IgD-negative memory B cell (primary cell): Measurements from ENCODE around the gene PCSK5. TPM values are rescaled to one million over a fixed set of nuclear protein-coding genes. Genes with fewer than 3 reads are reported as not detected.

Source experiments
- H3K27ac Mint-ChIP-seq, 3 donors: one replicate each; pipeline ENCODE4 v1.8.0; 2020 to 2022; ENCODE audit warnings: mild to moderate bottlenecking in 3 of 3, mixed read lengths in 3 of 3, moderate library complexity in 1 of 3
- H3K27me3 Mint-ChIP-seq: one replicate; pipeline ENCODE4 v1.8.0; 2021; ENCODE audit warnings: mixed read lengths
- H3K36me3 Mint-ChIP-seq: one replicate; pipeline ENCODE4 v1.8.0; 2020; ENCODE audit warnings: mild to moderate bottlenecking, mixed read lengths
- H3K4me1 Mint-ChIP-seq, 3 donors: one replicate each; pipeline ENCODE4 v1.8.0; 2020 to 2022; ENCODE audit warnings: mixed read lengths in 3 of 3, mild to moderate bottlenecking in 1 of 3
- H3K4me3 Mint-ChIP-seq, 4 donors: one replicate each; pipeline ENCODE4 v1.8.0; 2020 to 2022; ENCODE audit warnings: mild to moderate bottlenecking in 4 of 4, mixed read lengths in 4 of 4, moderate library complexity in 3 of 4
- H3K9me3 Mint-ChIP-seq, 3 donors: one replicate each; pipeline ENCODE4 v1.8.0; 2020 to 2021; ENCODE audit warnings: mixed read lengths in 3 of 3, mild to moderate bottlenecking in 1 of 3
- polyA plus RNA-seq: library from polyadenylated mRNA; unstranded; fragments of 300-500 nt; fragmentation: Illumina TruSeq; gene quantifications from one replicate; pipeline ENCODE4 v1.2.3, GENCODE V29; 2021

PCSK5 gene
- polyA plus RNA-seq, 1 donor from 2014 or later = 0.18 TPM

- Mint-ChIP-seq H3K9me3 (no peaks in the 10 kb centered on the region), H3K27ac (no peak overlapping the region), H3K4me3 (no peak overlapping the region), H3K27me3 (no peaks in the 10 kb centered on the region), H3K36me3 (peaks cover 2% of the 10 kb centered on the region), H3K4me1 (no peaks in the 10 kb centered on the region)
Observed at GRCh38 chr9:76018235-76018634, 127.8 kb downstream of the PCSK5 start.

GRCh38 chr9:76018761-76019160 lies 128.3 kb downstream of the PCSK5 start:
- peaks cover 2% of the 10 kb centered on the region for H3K36me3 Mint-ChIP-seq
- no peaks in the 10 kb centered on the region for H3K9me3 Mint-ChIP-seq
- no peaks in the 10 kb centered on the region for H3K27me3 Mint-ChIP-seq
- H3K27ac Mint-ChIP-seq = no peak overlapping the region
- no peak overlapping the region for H3K4me3 Mint-ChIP-seq
- H3K4me1 Mint-ChIP-seq = no peaks in the 10 kb centered on the region

DNA sequence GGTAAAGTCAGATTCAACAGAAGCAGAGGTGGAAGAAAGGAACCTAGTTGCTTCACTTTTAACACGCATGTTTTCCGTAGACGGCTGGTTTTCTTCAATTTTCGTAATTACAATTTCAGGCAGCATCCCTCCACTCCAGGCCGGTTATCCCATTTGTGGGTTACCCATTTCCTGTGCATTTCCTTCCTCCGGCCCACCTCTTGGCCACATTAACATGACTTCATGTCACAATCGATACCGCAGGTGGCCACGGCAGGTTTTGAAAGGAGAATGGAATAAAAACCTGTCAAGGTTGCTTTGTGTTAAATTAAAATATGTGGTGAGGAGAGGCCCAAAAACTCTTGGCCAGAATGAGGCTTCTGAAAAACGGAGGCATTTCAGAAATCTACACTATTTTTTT lies 130.2 kb downstream of the PCSK5 start:
- no peak overlapping the region for H3K4me3 Mint-ChIP-seq
- no peak overlapping the region for H3K27ac Mint-ChIP-seq
- H3K9me3 Mint-ChIP-seq = no peaks in the 10 kb centered on the region
- no peaks in the 10 kb centered on the region for H3K4me1 Mint-ChIP-seq
- no peaks in the 10 kb centered on the region for H3K27me3 Mint-ChIP-seq
- H3K36me3 Mint-ChIP-seq = peaks cover 2% of the 10 kb centered on the region

DNA sequence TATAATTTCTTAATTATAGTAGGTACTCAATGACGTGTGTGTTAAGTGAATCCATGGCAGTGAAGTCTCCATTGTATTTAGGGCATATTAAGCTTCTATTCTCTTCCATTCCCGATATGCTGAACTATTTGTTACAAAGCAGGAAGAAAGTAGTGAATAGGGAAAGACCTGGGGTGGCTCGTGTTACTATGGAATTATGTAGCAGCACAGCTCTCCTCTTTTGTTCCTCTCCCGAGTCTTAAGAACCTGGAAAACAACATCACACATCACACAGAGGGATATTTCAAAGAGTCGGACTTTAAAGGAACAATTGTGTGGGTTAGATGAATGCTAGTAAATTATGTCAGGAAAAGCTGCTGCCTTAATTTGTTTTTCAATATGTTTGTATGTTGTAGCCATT lies 131.8 kb downstream of the PCSK5 start:
- Mint-ChIP-seq H3K36me3 (no peaks in the 10 kb centered on the region), H3K27me3 (no peaks in the 10 kb centered on the region), H3K4me3 (no peak overlapping the region), H3K4me1 (no peaks in the 10 kb centered on the region), H3K27ac (no peak overlapping the region), H3K9me3 (no peaks in the 10 kb centered on the region)

- Mint-ChIP-seq H3K27me3 (no peaks in the 10 kb centered on the region), H3K36me3 (no peaks in the 10 kb centered on the region), H3K4me3 (no peak overlapping the region), H3K4me1 (no peaks in the 10 kb centered on the region), H3K9me3 (no peaks in the 10 kb centered on the region), H3K27ac (no peak overlapping the region)
Observed at GRCh38 chr9:76023715-76024195, 133.3 kb downstream of the PCSK5 start.

- Mint-ChIP-seq H3K36me3 (no peaks in the 10 kb centered on the region), H3K4me3 (no peak overlapping the region), H3K4me1 (no peaks in the 10 kb centered on the region), H3K9me3 (no peaks in the 10 kb centered on the region), H3K27ac (no peak overlapping the region), H3K27me3 (no peaks in the 10 kb centered on the region)
Observed at GRCh38 chr9:76025286-76025685, 134.8 kb downstream of the PCSK5 start.

DNA sequence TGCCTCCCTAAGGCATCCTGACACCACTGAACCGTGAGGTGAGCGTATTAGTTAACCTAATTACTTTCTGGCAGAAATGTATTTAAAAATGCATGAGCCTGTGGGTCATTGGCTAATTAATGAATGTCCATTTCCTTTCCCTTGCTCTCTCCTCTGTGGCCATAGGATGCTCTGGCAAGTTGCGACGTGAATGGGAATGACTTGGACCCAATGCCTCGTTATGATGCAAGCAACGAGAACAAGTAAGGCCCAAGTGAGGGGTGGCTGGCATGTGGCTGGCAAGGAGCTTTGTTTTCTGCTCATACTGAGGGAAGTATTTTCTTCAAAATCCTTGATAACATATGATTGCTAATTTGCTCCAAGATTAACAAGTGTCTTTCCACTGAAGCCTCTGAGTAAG lies 136.3 kb downstream of the PCSK5 start:
- Mint-ChIP-seq H3K27me3 (no peaks in the 10 kb centered on the region), H3K4me3 (no peak overlapping the region), H3K36me3 (no peaks in the 10 kb centered on the region), H3K27ac (no peak overlapping the region), H3K9me3 (peaks cover 0 to 2% (median 0%) of the 10 kb centered on the region in 3 donors), H3K4me1 (no peaks in the 10 kb centered on the region)

DNA sequence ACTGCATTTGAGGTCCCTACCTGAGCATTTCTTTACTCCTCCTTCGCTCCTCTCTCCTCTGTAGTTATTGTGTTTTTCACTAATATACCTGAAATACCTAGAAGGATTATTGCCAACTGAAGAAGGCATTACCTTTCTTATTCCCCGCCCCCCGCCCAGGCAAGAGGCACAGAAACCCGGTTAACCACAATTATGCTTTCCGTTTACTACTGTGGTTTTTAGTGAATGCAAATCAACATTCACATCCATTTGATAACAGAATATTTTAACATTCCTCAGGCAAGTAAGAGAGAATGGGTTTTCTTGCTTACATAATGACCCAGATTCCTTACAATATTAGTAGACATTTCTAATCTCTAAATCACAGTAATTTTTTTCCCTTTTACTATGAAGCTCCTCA lies 136.9 kb downstream of the PCSK5 start:
- no peaks in the 10 kb centered on the region for H3K36me3 Mint-ChIP-seq
- H3K4me1 Mint-ChIP-seq = no peaks in the 10 kb centered on the region
- no peak overlapping the region for H3K27ac Mint-ChIP-seq
- H3K9me3 Mint-ChIP-seq = peaks cover 0 to 5% (median 2%) of the 10 kb centered on the region in 3 donors
- H3K4me3 Mint-ChIP-seq = no peak overlapping the region
- no peaks in the 10 kb centered on the region for H3K27me3 Mint-ChIP-seq

DNA sequence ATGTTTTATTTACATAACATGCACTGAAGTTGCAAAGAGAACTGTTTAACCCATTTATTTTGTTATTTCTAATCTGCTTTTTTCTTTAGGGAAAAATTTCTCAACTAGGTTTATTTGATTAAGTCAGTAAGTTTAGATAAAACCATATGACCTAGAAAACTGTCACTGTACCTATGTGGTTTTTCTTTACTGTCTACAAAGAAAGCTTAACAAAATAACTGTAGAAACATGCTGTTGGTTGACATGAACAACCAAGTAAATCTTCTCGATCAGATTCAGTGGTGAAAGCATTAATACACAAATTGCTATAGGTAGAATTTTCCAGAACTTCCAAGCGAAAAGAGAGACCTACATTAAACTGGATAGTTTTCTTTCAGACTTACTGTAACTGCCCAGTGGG lies 137.4 kb downstream of the PCSK5 start:
- Mint-ChIP-seq H3K27me3 (no peaks in the 10 kb centered on the region), H3K36me3 (no peaks in the 10 kb centered on the region), H3K4me3 (no peak overlapping the region), H3K4me1 (no peaks in the 10 kb centered on the region), H3K9me3 (peaks cover 0 to 5% (median 2%) of the 10 kb centered on the region in 3 donors), H3K27ac (no peak overlapping the region)

DNA sequence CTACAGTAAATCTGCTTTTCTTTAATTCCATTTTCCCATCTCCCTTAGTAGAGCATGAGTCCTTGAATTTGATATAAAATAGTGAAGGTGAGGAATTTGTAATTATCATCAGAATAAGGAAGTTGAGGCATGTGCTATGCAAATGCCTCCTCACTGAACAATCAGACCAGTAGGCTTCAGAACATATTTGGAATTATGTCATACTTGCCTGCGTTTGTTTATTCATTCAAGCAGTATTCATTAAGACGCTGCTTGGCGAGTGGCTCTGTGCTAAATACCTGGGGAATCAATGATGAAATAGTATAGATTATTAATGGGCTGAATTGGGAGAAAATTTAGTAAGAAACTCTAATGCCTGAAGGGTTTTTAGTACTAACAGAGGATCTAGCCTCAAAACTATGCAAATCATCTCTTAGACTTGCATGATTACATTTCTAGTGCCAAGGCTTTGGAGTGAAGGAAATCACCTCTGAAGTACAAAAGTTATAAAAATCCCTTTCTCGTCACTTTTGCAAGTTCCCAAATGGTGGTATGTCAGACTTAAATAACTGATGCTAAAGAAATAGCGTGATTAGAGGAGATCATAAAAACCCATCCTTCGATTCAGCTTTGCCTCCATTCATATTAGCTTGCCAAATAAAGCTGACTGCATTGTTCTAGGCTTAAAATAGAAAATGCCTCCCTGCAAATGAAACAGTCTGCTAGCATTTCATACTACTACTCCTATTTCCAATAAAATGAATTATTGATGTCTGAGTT lies 141.7 kb downstream of the PCSK5 start:
- no peaks in the 10 kb centered on the region for H3K4me1 Mint-ChIP-seq
- H3K9me3 Mint-ChIP-seq = peaks cover 4 to 8% (median 5%) of the 10 kb centered on the region in 3 donors
- no peaks in the 10 kb centered on the region for H3K27me3 Mint-ChIP-seq
- no peaks in the 10 kb centered on the region for H3K36me3 Mint-ChIP-seq
- H3K27ac Mint-ChIP-seq = peak overlapping the region in 1 of 3 donors; percentile 34
- H3K4me3 Mint-ChIP-seq = no peak overlapping the region

GRCh38 chr9:76032797-76033373 lies 142.4 kb downstream of the PCSK5 start:
- H3K4me3 Mint-ChIP-seq = no peak overlapping the region

GRCh38 chr9:76034049-76034448 lies 143.6 kb downstream of the PCSK5 start:
- no peak overlapping the region for H3K4me3 Mint-ChIP-seq
- H3K4me1 Mint-ChIP-seq = peaks cover 0 to 2% (median 0%) of the 10 kb centered on the region in 3 donors
- no peaks in the 10 kb centered on the region for H3K36me3 Mint-ChIP-seq
- peaks cover 5% of the 10 kb centered on the region for H3K27me3 Mint-ChIP-seq
- H3K9me3 Mint-ChIP-seq = peaks cover 4 to 12% (median 5%) of the 10 kb centered on the region in 3 donors
- no peak overlapping the region for H3K27ac Mint-ChIP-seq

More at GRCh38 chr9:76032797-76033373, 142.4 kb downstream of the PCSK5 start:
- Mint-ChIP-seq H3K4me1 (no peaks in the 10 kb centered on the region), H3K9me3 (peaks cover 4 to 8% (median 5%) of the 10 kb centered on the region in 3 donors), H3K27ac (no peak overlapping the region), H3K27me3 (peaks cover 4% of the 10 kb centered on the region), H3K36me3 (no peaks in the 10 kb centered on the region)

DNA sequence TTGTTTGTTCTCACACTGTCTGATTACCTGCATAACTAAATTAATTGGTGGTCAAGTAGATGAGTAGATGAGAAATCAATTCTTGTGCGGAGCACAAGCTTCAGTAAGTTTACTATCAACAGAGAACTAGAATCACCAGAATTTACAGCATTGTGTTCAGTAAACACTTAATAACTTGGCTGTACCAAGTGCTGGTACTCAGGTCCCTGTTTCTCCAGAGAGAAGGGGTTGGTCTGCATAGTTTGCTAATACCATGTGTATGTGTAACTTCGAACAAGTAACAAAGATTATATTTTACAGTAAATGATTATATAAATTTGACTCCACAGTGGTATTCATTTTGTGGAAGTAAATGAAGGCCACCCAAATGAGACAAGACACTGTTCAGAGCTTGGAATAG lies 146.3 kb downstream of the PCSK5 start:
- Mint-ChIP-seq H3K4me1 (peaks cover 0 to 2% (median 0%) of the 10 kb centered on the region in 3 donors), H3K27ac (no peak overlapping the region), H3K36me3 (no peaks in the 10 kb centered on the region), H3K27me3 (peaks cover 5% of the 10 kb centered on the region), H3K9me3 (peaks cover 3 to 12% (median 4%) of the 10 kb centered on the region in 3 donors), H3K4me3 (no peak overlapping the region)

DNA sequence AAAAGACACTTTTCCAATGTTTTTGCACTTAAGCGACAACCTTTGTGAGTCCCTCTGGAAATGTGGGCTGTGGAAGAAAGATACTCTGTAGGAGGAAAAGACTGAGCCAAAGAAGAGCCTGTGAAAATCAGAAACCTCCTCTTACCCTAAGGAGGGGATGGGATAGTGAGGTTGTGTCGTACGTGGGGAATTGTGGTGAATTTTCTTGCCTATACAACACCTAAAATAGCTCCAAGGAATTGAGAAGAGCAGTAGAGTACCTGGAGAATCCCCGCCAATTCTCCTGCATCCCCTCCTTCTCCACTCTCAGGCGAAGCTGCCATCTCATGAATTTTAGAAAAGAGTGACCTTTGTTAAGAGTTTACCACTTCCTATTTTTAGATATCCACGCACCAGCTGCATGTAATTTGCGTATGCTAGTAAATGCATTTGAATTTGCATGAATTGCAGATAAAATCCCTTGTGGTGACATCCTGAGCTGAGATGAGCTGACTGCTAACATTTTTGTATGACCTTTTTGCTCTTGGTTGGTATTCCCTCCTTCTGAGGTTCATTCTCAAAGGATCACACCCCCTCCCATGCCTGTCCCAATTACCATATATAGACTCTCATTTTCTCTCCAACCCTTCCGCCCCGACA lies 147.2 kb downstream of the PCSK5 start:
- Mint-ChIP-seq H3K9me3 (peaks cover 3 to 8% (median 4%) of the 10 kb centered on the region in 3 donors), H3K4me3 (peak overlapping the region in 1 of 4 donors; percentile 42), H3K4me1 (peaks cover 0 to 2% (median 0%) of the 10 kb centered on the region in 3 donors), H3K27ac (no peak overlapping the region), H3K27me3 (peaks cover 5% of the 10 kb centered on the region), H3K36me3 (no peaks in the 10 kb centered on the region)

DNA sequence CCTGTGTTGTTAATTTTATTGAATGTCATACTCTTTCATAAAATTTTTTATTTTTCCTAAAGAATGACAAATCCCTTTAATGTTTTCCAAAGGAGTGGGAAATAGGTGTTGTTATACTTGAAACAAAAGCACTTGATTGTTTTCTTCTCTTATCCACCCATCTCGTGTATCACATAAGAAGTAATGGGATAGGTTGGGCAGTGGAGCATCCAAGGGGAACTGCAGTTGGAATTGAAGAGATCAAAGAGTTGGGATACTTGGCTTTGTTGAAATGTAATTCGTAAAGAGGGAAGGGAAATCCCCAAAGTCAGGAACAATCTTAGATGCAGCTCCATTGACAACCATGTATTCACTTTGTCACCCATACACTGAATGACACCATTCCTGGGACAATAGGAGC lies 148.0 kb downstream of the PCSK5 start:
- no peak overlapping the region for H3K27ac Mint-ChIP-seq
- peaks cover 3 to 8% (median 4%) of the 10 kb centered on the region in 3 donors for H3K9me3 Mint-ChIP-seq
- H3K4me3 Mint-ChIP-seq = no peak overlapping the region
- peaks cover 0 to 2% (median 0%) of the 10 kb centered on the region in 3 donors for H3K4me1 Mint-ChIP-seq
- peaks cover 5% of the 10 kb centered on the region for H3K27me3 Mint-ChIP-seq
- H3K36me3 Mint-ChIP-seq = no peaks in the 10 kb centered on the region
